ENCODE results near the gene TMEM170A. TPM values are rescaled to one million over a fixed set of nuclear protein-coding genes. Genes with fewer than 3 reads are reported as not detected.

Gene TMEM170A
- total and polyA plus RNA-seq, 2 of the 13 experiments (the other 11 are each of a cell fraction or from before 2014, with no cell fraction given) = 35.7 to 39.7 TPM

DNA sequence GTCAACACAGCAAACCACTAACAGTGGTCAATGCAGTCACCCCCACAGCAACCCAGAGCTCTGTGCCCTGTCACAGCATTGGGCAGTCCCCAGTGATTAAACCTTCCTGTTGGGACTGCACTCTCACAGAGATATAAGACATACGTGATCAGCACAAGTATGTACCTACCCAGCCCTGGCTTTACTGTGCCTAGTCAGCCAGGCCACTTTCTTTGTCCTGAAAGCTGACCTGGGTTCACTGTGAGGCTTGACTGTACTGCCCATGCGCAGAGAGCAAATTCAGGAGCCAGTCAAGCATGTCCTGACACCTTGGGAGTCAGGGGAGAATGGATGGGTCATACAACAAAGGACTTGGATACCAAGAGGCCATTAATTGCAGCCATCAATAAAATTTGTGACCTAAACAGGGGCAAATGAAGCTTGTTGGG lies 10.9 kb upstream of the TMEM170A start:
- no peaks in the 10 kb centered on the region for H3K4me1 ChIP-seq (ENCODE audit: insufficient read depth, low read length)
- CTCF ChIA-PET (ENCODE audit: low intra/inter-chr PET ratio, low total read pairs) = no interaction called here

GRCh38 chr16:75472908-75473877 lies 8.7 kb upstream of the TMEM170A start:
- FAIRE-seq (no peak), DNase-seq (ENCODE audit: low spot score) (no peak), ATAC-seq (no peak)
- H3K27me3 ChIP-seq (ENCODE audit: control insufficient read depth in 1 of 2, insufficient read depth in 2 of 2, low read length in 2 of 2) = peaks cover 0 to 3% of the 10 kb centered on the region in 2 experiments; a peak in 2 of 5 replicates
- 77% methylated on average over 17 of the region's 17 CpGs for WGBS (ENCODE audit: low lambda C conversion rate)
- H4K20me1 ChIP-seq (ENCODE audit: insufficient read depth, low read length) = no peaks in the 10 kb centered on the region
- no peaks in the 10 kb centered on the region for H3K36me3 ChIP-seq (replicated peaks in 1 of 2; ENCODE audit: control insufficient read depth in 1 of 2, insufficient read depth in 2 of 2, low read length in 2 of 2)
- CTCF ChIA-PET (ENCODE audit: low intra/inter-chr PET ratio, low total read pairs) = interaction anchor here (0.9 to 2.3 kb wide), 3 partner anchors 148 to 291 kb away, joined by 3 to 13 read pairs (median 5); no protein-coding TSS in a partner anchor
- POLR2A ChIA-PET = no interaction called here
- H3K27ac ChIP-seq (ENCODE audit: extremely low read length, insufficient read depth, low read length) = no peak overlapping the region
- in situ Hi-C loops (cut with HindIII; ENCODE audit: extremely low pct_ligation_motif_present, low pct_unique_long_range_greater_than_20kb) = loop anchor here (5.0 kb wide), 2 partner anchors 44 to 289 kb away; no protein-coding TSS in a partner anchor
- H3K79me2 ChIP-seq (ENCODE audit: insufficient read depth, low read length) = no peaks in the 10 kb centered on the region
- H3K4me2 ChIP-seq (ENCODE audit: low read depth, low read length) = no peak overlapping the region
- no TSS peak for BruUV-seq (replicated peaks)
- H3K9me3 ChIP-seq (ENCODE audit: low read length) = no peaks in the 10 kb centered on the region
- no peaks in the 10 kb centered on the region for H3K4me1 ChIP-seq (ENCODE audit: insufficient read depth, low read length)
- H3K9ac ChIP-seq (ENCODE audit: insufficient read depth, low read depth, low read length) = no peak overlapping the region
- intact Hi-C loops (cut with micrococcal nuclease; ENCODE audit: unreplicated experiment) = no loop called here
- no peak overlapping the region for H2AFZ ChIP-seq (ENCODE audit: low read length)
- TF ChIP-seq RBAK (CRISPR knock-in tag; IDR thresholded peaks at IDR 0.05) (peak; percentile 86), SNRNP70 (IDR thresholded peaks at IDR 0.05; ENCODE audit: low read depth, low read length) (no peak)
- TF ChIP-seq, protein P1, sequence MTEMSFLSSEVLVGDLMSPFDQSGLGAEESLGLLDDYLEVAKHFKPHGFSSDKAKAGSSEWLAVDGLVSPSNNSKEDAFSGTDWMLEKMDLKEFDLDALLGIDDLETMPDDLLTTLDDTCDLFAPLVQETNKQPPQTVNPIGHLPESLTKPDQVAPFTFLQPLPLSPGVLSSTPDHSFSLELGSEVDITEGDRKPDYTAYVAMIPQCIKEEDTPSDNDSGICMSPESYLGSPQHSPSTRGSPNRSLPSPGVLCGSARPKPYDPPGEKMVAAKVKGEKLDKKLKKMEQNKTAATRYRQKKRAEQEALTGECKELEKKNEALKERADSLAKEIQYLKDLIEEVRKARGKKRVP (CRISPR knock-in tag; IDR thresholded peaks at IDR 0.05) = peak in 1 of 2 experiments; percentile 73; a peak in 2 of 4 replicates
- H3K4me3 ChIP-seq (replicated peaks in 1 of 3; ENCODE audit: insufficient read depth in 1 of 3, low read depth in 2 of 3, low read length in 3 of 3) = no peak overlapping the region

More for the DNA sequence above, 10.9 kb upstream of the TMEM170A start:
- Histone ChIP-seq H3K27me3 (ENCODE audit: control insufficient read depth in 1 of 2, insufficient read depth in 2 of 2, low read length in 2 of 2) (peaks cover 0 to 3% of the 10 kb centered on the region in 2 experiments; a peak in 2 of 5 replicates), H3K27ac (ENCODE audit: extremely low read length, insufficient read depth, low read length) (no peak overlapping the region), H3K4me3 (replicated peaks in 1 of 3; ENCODE audit: insufficient read depth in 1 of 3, low read depth in 2 of 3, low read length in 3 of 3) (no peak overlapping the region), H2AFZ (ENCODE audit: low read length) (no peak overlapping the region), H3K4me2 (ENCODE audit: low read depth, low read length) (no peak overlapping the region), H3K9me3 (ENCODE audit: low read length) (no peaks in the 10 kb centered on the region), H3K9ac (ENCODE audit: insufficient read depth, low read depth, low read length) (no peak overlapping the region), H3K36me3 (replicated peaks in 1 of 2; ENCODE audit: control insufficient read depth in 1 of 2, insufficient read depth in 2 of 2, low read length in 2 of 2) (no peaks in the 10 kb centered on the region), H4K20me1 (ENCODE audit: insufficient read depth, low read length) (no peaks in the 10 kb centered on the region), H3K79me2 (ENCODE audit: insufficient read depth, low read length) (no peaks in the 10 kb centered on the region)
- POLR2A ChIA-PET = no interaction called here
- TF ChIP-seq ZNF24 (IDR thresholded peaks at IDR 0.05) (no peak), ZNF292 (CRISPR knock-in tag; IDR thresholded peaks at IDR 0.05; ENCODE audit: borderline replicate concordance, low read depth) (no peak), ZNF597 (CRISPR knock-in tag; IDR thresholded peaks at IDR 0.05) (no peak), JDP2 (CRISPR knock-in tag; IDR thresholded peaks at IDR 0.05; ENCODE audit: borderline replicate concordance) (no peak)
- FAIRE-seq (no peak), ATAC-seq (no peak), DNase-seq (ENCODE audit: low spot score) (no peak)
- intact Hi-C loops (cut with micrococcal nuclease; ENCODE audit: unreplicated experiment) = no loop called here
- 11% methylated on average over 2 of the region's 2 CpGs for WGBS (ENCODE audit: low lambda C conversion rate)
- in situ Hi-C loops (cut with HindIII; ENCODE audit: extremely low pct_ligation_motif_present, low pct_unique_long_range_greater_than_20kb) = no loop called here
- no TSS peak for BruUV-seq (replicated peaks)
